Right atrium auricular region (tissue), 2 donors: ENCODE data around the gene CCDC6. TPM values are rescaled to one million over a fixed set of nuclear protein-coding genes. Genes with fewer than 3 reads are reported as not detected.
"Not testable (repeated sequence)": the region's sequence is repeated elsewhere in the genome, so short reads cannot be mapped to it uniquely, and the experiment has no call there.

ENCODE experiments used
- DNase-seq: peaks from one replicate; pipeline ENCODE4 v3.0.0-alpha.2; 2019; ENCODE audit warnings: low spot score
- H3K27ac ChIP-seq, 2 donors: fragments of 200-600 bp; sonication (generic); 1 replicate in 1 of 2; 2 replicates in 1 of 2; pipeline ENCODE4 v1.5.1; 2016 to 2019
- H3K27me3 ChIP-seq, 2 donors: fragments of 200-600 bp; sonication (generic); one replicate each; pipeline versions ENCODE4 v1.5.1 to v1.6.0; 2017 to 2019
- H3K36me3 ChIP-seq: fragments of 200-600 bp; sonication (generic); one replicate; pipeline ENCODE4 v1.5.1; 2016
- H3K4me1 ChIP-seq, 2 donors: fragments of 200-600 bp; sonication (generic); one replicate each; pipeline versions ENCODE4 v1.5.1 to v1.6.0; 2017 to 2019
- H3K4me3 ChIP-seq, 2 donors: fragments of 200-600 bp; sonication (generic); 1 replicate in 1 of 2; 2 replicates in 1 of 2; pipeline ENCODE4 v1.5.1; 2017 to 2019; ENCODE audit warnings: mild to moderate bottlenecking in 1 of 2, moderate library complexity in 1 of 2
- H3K9me3 ChIP-seq, 2 donors: fragments of 200-600 bp; sonication (generic); one replicate each; pipeline ENCODE4 v1.5.1; 2019
- CTCF ChIP-seq, 2 donors: fragments of 200-600 bp; sonication (generic); IDR thresholded peaks; one replicate each; pipeline ENCODE4 v1.5.1; 2019; ENCODE audit warnings: antibody characterized with exemption in 2 of 2
- total RNA-seq, 2 donors: library from RNA; depleted of rRNA; stranded (reverse); fragments of >200 nt; gene quantifications; one replicate each; pipeline ENCODE4 v1.1.0, GENCODE V29; 2016

The CCDC6 gene
- total RNA-seq, 2 donors from 2014 or later: 19.1 to 22.7 TPM

DNA sequence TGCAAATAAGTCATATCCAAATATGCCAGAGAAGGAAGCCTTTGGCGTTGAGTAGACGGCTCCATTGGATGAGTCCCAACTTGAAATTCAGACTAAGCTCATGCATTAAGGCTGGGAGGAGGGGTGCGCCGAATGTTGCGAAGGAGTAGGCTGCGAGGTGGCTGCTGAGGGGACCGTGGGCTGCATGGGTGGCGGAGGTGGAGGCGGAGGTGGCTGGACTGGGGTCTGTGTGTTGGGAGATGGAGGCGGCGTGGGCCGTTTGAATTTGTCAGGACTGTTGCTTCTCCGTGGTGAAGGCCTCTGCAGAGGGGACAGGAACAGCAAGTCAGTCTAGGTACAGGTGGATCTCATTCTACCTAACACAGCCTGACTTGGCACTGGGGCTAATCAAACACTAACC lies 113.5 kb downstream of the CCDC6 start:
- no peak for DNase-seq
- H3K27ac ChIP-seq: no peak overlapping the region
- peaks cover 32% of the 10 kb centered on the region for H3K36me3 ChIP-seq
- H3K27me3 ChIP-seq: no peaks in the 10 kb centered on the region
- H3K9me3 ChIP-seq: no peaks in the 10 kb centered on the region
- H3K4me3 ChIP-seq: no peak overlapping the region
- peaks cover 0 to 6% of the 10 kb centered on the region in 2 donors for H3K4me1 ChIP-seq
- TF ChIP-seq CTCF (IDR thresholded peaks at IDR 0.05): no peak

GRCh38 chr10:59791601-59792000 lies 114.8 kb downstream of the CCDC6 start:
- H3K27ac ChIP-seq: no peak overlapping the region
- H3K27me3 ChIP-seq: no peaks in the 10 kb centered on the region
- H3K36me3 ChIP-seq: peaks cover 32% of the 10 kb centered on the region
- no peak overlapping the region for H3K4me3 ChIP-seq
- H3K9me3 ChIP-seq: no peaks in the 10 kb centered on the region
- H3K4me1 ChIP-seq: peaks cover 0 to 6% of the 10 kb centered on the region in 2 donors
- no peak for DNase-seq
- no peak for TF ChIP-seq CTCF (IDR thresholded peaks at IDR 0.05)

DNA sequence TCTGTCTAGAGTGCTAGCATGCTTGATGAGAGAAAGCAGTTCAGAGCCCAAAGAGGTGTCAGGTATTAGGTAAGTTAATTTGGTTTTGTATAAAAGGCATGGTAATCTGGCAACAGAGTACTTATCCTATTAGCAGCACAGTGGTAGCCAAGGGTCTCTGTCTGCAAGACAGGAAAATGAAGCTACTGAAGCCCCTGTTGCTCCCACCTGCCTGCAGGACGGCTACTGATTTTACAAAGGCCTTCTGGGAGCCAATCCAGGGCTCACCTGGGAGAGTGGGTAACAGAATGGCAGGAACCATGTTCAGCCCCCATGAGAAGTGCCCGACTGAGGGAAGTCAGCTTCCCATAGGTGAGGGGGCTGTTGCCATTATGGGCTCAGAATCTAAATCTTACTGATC lies 116.3 kb downstream of the CCDC6 start:
- H3K36me3 ChIP-seq: peaks cover 32% of the 10 kb centered on the region
- H3K4me1 ChIP-seq, H3K27me3 ChIP-seq, H3K9me3 ChIP-seq, H3K4me3 ChIP-seq, H3K27ac ChIP-seq, DNase-seq: not testable (repeated sequence)

DNA sequence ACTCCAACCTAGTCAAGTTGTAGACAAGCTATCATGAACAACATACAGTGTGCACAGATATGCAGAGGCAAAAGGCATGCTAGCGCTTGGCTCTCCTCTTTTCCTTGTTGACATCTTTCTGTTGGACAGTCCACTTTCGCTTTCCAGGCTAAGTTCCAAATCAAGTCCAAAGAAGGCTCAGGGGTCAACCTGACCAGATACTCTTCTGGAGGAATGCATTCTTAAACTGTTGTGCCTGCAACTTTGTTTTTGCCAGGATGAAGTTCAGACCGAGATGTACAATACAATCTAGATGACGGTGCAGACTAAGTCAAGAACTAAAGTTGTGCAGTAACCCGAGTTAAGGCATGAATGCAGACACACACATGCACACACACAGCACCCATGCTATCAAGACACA lies 117.4 kb downstream of the CCDC6 start:
- H3K36me3 ChIP-seq: peaks cover 28% of the 10 kb centered on the region
- H3K27me3 ChIP-seq, H3K9me3 ChIP-seq, DNase-seq, H3K4me3 ChIP-seq, H3K4me1 ChIP-seq: not testable (repeated sequence)
- peak overlapping the region in 1 of 2 donors; percentile 37 for H3K27ac ChIP-seq

DNA sequence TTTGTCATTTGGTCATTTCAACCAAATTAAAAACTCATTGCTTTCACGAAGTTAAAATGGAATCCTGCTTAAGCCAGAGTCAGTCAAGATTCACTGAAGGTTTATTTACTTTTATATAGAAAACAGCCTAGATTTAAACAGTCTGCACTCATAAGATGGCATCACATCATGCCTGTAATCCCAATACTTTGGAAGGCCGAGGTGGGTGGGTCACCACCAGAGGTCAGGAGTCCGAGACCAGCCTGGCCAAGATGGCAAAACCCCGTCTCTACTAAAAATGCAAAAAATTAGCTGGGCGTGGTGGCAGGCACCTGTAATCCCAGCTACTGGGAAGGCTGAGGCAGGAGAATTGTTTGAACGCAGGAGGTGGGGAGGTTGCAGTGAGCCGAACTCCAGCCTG lies 119.3 kb downstream of the CCDC6 start:
- H3K4me3 ChIP-seq, H3K27me3 ChIP-seq, H3K9me3 ChIP-seq, DNase-seq, H3K36me3 ChIP-seq, H3K4me1 ChIP-seq, H3K27ac ChIP-seq: not testable (repeated sequence)

DNA sequence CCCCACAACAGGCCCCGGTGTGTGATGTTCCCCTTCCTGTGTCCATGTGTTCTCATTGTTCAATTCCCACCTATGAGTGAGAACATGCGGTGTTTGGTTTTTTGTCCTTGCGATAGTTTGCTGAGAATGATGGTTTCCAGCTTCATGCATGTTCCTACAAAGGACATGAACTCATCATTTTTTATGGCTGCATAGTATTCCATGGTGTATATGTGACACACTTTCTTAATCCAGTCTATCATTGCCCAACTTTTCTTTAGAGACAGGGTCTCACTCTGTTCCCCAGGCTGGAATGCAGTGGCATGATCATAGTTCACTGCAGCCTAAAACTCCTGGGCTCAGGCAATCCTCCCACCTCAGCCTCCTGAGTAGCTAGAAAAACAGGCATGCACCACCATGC lies 120.9 kb downstream of the CCDC6 start:
- not testable (repeated sequence) for H3K27me3 ChIP-seq, H3K4me3 ChIP-seq, H3K9me3 ChIP-seq, DNase-seq, H3K4me1 ChIP-seq, H3K36me3 ChIP-seq, H3K27ac ChIP-seq

DNA sequence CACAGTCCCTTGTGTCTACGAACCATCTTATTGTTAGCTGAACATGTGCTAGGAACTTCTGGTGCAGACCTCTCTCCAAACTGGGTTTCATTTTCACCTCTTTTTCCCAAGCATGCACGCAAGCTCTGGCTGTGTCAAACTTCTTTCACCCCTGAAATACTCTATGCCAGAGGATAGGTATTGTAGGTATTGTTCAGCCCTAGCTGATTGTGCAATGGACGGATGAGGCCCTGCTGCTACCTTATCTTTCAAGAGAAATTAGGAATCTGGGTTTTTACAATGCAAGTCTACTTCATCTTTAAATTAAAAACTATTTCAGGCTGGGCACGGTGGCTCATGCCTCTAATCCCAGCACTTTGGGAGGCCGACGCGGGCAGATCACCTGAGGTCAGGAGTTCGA lies 124.8 kb downstream of the CCDC6 start:
- Histone ChIP-seq H3K27ac (no peak overlapping the region), H3K4me3 (no peak overlapping the region), H3K27me3 (no peaks in the 10 kb centered on the region), H3K4me1 (peaks cover 0 to 6% of the 10 kb centered on the region in 2 donors), H3K9me3 (no peaks in the 10 kb centered on the region), H3K36me3 (no peaks in the 10 kb centered on the region)
- no peak for DNase-seq
- no peak for TF ChIP-seq CTCF (IDR thresholded peaks at IDR 0.05)

DNA sequence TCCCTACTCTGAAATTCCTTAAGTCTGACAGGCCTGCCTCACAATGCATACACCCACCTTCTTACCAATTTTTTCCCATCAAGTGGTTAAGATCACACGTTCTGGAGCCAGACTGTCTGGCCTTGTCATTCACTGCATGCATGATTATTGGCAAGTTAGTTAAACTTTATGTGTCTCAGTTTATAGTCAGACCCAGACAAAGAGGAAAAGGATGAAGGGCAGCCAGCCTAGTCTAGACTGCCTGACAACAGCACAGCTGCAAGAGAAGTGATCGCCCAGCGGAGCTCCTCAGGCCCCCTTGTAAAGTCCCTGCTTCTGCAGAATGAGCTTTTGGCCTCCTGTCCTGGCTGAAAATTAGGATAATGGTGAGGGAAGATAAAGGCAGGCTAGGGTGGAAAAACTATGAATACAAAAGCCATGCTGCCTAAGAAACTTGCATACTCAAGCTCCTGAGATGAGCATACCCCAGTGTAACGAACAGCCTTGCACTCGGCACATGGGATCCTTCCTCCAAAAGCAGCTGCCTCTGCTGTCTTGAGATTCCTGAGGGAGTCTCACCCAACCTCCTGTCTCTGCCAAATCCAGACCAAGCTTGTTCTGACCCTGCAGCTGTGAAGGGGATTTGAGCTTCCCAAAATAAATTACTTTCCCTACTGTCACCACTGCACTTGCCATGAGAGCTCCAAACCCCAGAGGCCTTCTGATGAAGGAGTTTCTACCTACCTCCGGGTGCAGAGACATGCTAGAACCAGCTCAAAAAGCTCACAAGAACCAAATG lies 126.4 kb downstream of the CCDC6 start:
- TF ChIP-seq CTCF (IDR thresholded peaks at IDR 0.05): no peak
- no peak for DNase-seq
- peaks cover 0 to 6% of the 10 kb centered on the region in 2 donors for H3K4me1 ChIP-seq
- H3K27me3 ChIP-seq: no peaks in the 10 kb centered on the region
- H3K27ac ChIP-seq: no peak overlapping the region
- no peak overlapping the region for H3K4me3 ChIP-seq
- H3K9me3 ChIP-seq: no peaks in the 10 kb centered on the region
- no peaks in the 10 kb centered on the region for H3K36me3 ChIP-seq
